HepG2 (cell line): ENCODE measurements around the gene CDCA5. TPM values are rescaled to one million over a fixed set of nuclear protein-coding genes. Genes with fewer than 3 reads are reported as not detected.

Experiments
- EP300 ChIP-seq, 3 experiments: sonication (generic) in 1 of 3; formaldehyde crosslinking in 1 of 3; IDR thresholded peaks; 2 replicates each; pipeline versions ENCODE4 v1.5.1 to v1.6.1; 2011 to 2020; ENCODE audit warnings: low read depth in 2 of 3, low read length in 2 of 3, borderline replicate concordance in 1 of 3, improper control_type of control experiment in 1 of 3, mild to moderate bottlenecking in 1 of 3, missing genetic modification reagents in 1 of 3, moderate library complexity in 1 of 3
- GATAD2A ChIP-seq: IDR thresholded peaks from 2 replicates; pipeline ENCODE4 v1.6.1; 2016
- HNF4A ChIP-seq: sonication (generic); formaldehyde crosslinking; IDR thresholded peaks from 2 replicates; pipeline ENCODE4 v1.4.0; 2020; ENCODE audit warnings: missing genetic modification reagents
- HOXA3 ChIP-seq: sonication (generic); formaldehyde crosslinking; IDR thresholded peaks from 2 replicates; pipeline ENCODE4 v1.5.0; 2020; ENCODE audit warnings: missing genetic modification reagents
- RAD51 ChIP-seq: fragments of 450-650 bp; IDR thresholded peaks from 2 replicates; pipeline ENCODE4 v1.6.1; 2016; ENCODE audit warnings: borderline replicate concordance
- RFXAP ChIP-seq: sonication (generic); formaldehyde crosslinking; IDR thresholded peaks from 2 replicates; pipeline ENCODE4 v1.4.0; 2020; ENCODE audit warnings: missing genetic modification reagents, borderline replicate concordance
- RNF2 ChIP-seq: fragments of 450-650 bp; conservative IDR thresholded peaks from 2 replicates; pipeline ENCODE4 v1.6.1; 2016; ENCODE audit warnings: low read depth
- ZFY ChIP-seq: sonication (generic); formaldehyde crosslinking; IDR thresholded peaks from 2 replicates; pipeline ENCODE4 v1.4.0; 2020; ENCODE audit warnings: missing genetic modification reagents
- ZNF652 ChIP-seq: IDR thresholded peaks from 2 replicates; pipeline ENCODE4 v1.6.1; 2016; ENCODE audit warnings: low read depth, borderline replicate concordance
- polyA plus RNA-seq, 8 experiments: library from polyadenylated mRNA; depleted of rRNA in 3 of 8; stranded (reverse) in 7 of 8; unstranded in 1 of 8; fragments of >200 nt; fragmentation: Illumina TruSeq in 4 of 8; extraction: Trizol in 4 of 8; gene quantifications; 2 replicates each; pipeline versions ENCODE4 v1.2.1 to v1.2.3, GENCODE V29; 2011 to 2016; ENCODE audit warnings: low read depth in 4 of 8, missing spikeins in 1 of 8, mixed read lengths in 1 of 8; ENCODE audit not compliant: insufficient read depth in 1 of 8
- total RNA-seq, 5 experiments: library from RNA; depleted of rRNA; stranded (reverse); fragments of >200 nt; fragmentation: Illumina TruSeq; extraction: Trizol; gene quantifications; 2 replicates each; pipeline ENCODE4 v1.2.3, GENCODE V29; 2016; ENCODE audit warnings: low read depth in 1 of 5
- TF ChIP-seq, protein P1 (sequence below): sonication (generic); formaldehyde crosslinking; IDR thresholded peaks from 2 replicates; pipeline ENCODE4 v1.5.1; 2020; ENCODE audit warnings: missing genetic modification reagents, mild to moderate bottlenecking, borderline replicate concordance
- TF ChIP-seq, protein P2 (sequence below): sonication (generic); formaldehyde crosslinking; IDR thresholded peaks from 2 replicates; pipeline ENCODE4 v1.4.0; 2020; ENCODE audit warnings: missing genetic modification reagents
- TF ChIP-seq, protein P3 (sequence below): sonication (generic); formaldehyde crosslinking; IDR thresholded peaks from 2 replicates; pipeline ENCODE4 v1.4.0; 2020; ENCODE audit warnings: missing genetic modification reagents, borderline replicate concordance
- TF ChIP-seq, protein P4 (sequence below): sonication (generic); formaldehyde crosslinking; IDR thresholded peaks from 2 replicates; pipeline ENCODE4 v1.8.1; 2023; ENCODE audit warnings: mild to moderate bottlenecking, missing genetic modification reagents, borderline replicate concordance
- TF ChIP-seq, protein P5 (sequence below): sonication (generic); formaldehyde crosslinking; IDR thresholded peaks from 2 replicates; pipeline ENCODE4 v1.5.1; 2020; ENCODE audit warnings: mild to moderate bottlenecking, missing genetic modification reagents, borderline replicate concordance

The CDCA5 gene
- total and polyA plus RNA-seq, 2 of the 13 experiments (the other 11 are each of a cell fraction or from before 2014, with no cell fraction given), result 13.5 to 50.6 TPM

DNA sequence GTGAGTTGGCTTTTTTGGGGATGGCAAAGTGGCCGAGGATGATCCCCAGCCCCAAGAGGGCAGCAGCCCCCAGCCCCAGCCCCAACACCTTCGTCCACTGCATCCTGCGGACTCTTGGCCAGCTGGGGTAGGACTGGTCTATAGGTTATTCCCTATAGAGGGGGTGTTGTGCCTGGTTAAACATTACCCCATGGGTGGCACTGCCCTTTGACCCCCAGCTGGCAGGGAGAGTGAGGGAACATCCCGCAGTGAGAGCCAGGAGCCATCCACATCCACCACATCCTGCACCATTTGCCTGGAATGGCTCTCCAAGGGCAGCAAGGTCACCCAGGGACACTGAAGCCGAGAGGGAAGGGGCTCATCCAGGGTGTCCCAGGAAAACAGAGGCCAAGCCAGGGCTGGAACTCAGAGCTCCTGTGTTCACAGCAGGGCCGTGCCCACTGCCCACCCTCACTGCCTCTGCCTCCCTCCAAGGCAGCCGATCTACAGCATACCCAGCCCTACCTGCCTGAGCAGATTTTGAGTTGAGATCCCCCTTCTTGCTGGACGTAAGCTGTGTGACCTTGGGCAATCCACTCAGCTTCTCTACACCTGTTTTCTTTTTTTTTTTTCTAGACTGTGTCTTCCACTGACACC is 25.3 kb downstream of the CDCA5 start, which contains the start of gene NAALADL1 (continued):
- TF ChIP-seq, protein P1, sequence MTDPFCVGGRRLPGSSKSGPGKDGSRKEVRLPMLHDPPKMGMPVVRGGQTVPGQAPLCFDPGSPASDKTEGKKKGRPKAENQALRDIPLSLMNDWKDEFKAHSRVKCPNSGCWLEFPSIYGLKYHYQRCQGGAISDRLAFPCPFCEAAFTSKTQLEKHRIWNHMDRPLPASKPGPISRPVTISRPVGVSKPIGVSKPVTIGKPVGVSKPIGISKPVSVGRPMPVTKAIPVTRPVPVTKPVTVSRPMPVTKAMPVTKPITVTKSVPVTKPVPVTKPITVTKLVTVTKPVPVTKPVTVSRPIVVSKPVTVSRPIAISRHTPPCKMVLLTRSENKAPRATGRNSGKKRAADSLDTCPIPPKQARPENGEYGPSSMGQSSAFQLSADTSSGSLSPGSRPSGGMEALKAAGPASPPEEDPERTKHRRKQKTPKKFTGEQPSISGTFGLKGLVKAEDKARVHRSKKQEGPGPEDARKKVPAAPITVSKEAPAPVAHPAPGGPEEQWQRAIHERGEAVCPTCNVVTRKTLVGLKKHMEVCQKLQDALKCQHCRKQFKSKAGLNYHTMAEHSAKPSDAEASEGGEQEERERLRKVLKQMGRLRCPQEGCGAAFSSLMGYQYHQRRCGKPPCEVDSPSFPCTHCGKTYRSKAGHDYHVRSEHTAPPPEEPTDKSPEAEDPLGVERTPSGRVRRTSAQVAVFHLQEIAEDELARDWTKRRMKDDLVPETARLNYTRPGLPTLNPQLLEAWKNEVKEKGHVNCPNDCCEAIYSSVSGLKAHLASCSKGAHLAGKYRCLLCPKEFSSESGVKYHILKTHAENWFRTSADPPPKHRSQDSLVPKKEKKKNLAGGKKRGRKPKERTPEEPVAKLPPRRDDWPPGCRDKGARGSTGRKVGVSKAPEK (CRISPR knock-in tag), result no peak
- TF ChIP-seq RAD51 (no peak), ZFY (CRISPR knock-in tag) (0 out of 2 replicates have a peak, but pooled peaks have one; percentile 10), GATAD2A (CRISPR knock-in tag) (peak; percentile 53; the same call in 1 of the 2 replicates), HNF4A (CRISPR knock-in tag) (peak; percentile 81), EP300 (IDR thresholded peaks at IDR 0.05; ENCODE audit: low read depth in 2 of 2, low read length in 2 of 2) (peak in 1 of 2 experiments; percentile 24; a peak in 1 of 4 replicates), EP300 (CRISPR knock-in tag; IDR thresholded peaks at IDR 0.05; ENCODE audit: borderline replicate concordance) (no peak; the same call in 1 of the 2 replicates), RFXAP (peak; percentile 7; the same call in 1 of the 2 replicates), RNF2 (no peak), HOXA3 (CRISPR knock-in tag) (peak; percentile 82), ZNF652 (CRISPR knock-in tag) (no peak)
- TF ChIP-seq, protein P2, sequence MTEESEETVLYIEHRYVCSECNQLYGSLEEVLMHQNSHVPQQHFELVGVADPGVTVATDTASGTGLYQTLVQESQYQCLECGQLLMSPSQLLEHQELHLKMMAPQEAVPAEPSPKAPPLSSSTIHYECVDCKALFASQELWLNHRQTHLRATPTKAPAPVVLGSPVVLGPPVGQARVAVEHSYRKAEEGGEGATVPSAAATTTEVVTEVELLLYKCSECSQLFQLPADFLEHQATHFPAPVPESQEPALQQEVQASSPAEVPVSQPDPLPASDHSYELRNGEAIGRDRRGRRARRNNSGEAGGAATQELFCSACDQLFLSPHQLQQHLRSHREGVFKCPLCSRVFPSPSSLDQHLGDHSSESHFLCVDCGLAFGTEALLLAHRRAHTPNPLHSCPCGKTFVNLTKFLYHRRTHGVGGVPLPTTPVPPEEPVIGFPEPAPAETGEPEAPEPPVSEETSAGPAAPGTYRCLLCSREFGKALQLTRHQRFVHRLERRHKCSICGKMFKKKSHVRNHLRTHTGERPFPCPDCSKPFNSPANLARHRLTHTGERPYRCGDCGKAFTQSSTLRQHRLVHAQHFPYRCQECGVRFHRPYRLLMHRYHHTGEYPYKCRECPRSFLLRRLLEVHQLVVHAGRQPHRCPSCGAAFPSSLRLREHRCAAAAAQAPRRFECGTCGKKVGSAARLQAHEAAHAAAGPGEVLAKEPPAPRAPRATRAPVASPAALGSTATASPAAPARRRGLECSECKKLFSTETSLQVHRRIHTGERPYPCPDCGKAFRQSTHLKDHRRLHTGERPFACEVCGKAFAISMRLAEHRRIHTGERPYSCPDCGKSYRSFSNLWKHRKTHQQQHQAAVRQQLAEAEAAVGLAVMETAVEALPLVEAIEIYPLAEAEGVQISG (CRISPR knock-in tag), result peak; percentile 30; the same call in 1 of the 2 replicates
- TF ChIP-seq, protein P3, sequence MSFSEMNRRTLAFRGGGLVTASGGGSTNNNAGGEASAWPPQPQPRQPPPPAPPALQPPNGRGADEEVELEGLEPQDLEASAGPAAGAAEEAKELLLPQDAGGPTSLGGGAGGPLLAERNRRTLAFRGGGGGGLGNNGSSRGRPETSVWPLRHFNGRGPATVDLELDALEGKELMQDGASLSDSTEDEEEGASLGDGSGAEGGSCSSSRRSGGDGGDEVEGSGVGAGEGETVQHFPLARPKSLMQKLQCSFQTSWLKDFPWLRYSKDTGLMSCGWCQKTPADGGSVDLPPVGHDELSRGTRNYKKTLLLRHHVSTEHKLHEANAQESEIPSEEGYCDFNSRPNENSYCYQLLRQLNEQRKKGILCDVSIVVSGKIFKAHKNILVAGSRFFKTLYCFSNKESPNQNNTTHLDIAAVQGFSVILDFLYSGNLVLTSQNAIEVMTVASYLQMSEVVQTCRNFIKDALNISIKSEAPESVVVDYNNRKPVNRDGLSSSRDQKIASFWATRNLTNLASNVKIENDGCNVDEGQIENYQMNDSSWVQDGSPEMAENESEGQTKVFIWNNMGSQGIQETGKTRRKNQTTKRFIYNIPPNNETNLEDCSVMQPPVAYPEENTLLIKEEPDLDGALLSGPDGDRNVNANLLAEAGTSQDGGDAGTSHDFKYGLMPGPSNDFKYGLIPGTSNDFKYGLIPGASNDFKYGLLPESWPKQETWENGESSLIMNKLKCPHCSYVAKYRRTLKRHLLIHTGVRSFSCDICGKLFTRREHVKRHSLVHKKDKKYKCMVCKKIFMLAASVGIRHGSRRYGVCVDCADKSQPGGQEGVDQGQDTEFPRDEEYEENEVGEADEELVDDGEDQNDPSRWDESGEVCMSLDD (CRISPR knock-in tag), result no peak
- TF ChIP-seq, protein P4, sequence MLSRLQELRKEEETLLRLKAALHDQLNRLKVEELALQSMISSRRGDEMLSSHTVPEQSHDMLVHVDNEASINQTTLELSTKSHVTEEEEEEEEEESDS, result no peak
- TF ChIP-seq, protein P5, sequence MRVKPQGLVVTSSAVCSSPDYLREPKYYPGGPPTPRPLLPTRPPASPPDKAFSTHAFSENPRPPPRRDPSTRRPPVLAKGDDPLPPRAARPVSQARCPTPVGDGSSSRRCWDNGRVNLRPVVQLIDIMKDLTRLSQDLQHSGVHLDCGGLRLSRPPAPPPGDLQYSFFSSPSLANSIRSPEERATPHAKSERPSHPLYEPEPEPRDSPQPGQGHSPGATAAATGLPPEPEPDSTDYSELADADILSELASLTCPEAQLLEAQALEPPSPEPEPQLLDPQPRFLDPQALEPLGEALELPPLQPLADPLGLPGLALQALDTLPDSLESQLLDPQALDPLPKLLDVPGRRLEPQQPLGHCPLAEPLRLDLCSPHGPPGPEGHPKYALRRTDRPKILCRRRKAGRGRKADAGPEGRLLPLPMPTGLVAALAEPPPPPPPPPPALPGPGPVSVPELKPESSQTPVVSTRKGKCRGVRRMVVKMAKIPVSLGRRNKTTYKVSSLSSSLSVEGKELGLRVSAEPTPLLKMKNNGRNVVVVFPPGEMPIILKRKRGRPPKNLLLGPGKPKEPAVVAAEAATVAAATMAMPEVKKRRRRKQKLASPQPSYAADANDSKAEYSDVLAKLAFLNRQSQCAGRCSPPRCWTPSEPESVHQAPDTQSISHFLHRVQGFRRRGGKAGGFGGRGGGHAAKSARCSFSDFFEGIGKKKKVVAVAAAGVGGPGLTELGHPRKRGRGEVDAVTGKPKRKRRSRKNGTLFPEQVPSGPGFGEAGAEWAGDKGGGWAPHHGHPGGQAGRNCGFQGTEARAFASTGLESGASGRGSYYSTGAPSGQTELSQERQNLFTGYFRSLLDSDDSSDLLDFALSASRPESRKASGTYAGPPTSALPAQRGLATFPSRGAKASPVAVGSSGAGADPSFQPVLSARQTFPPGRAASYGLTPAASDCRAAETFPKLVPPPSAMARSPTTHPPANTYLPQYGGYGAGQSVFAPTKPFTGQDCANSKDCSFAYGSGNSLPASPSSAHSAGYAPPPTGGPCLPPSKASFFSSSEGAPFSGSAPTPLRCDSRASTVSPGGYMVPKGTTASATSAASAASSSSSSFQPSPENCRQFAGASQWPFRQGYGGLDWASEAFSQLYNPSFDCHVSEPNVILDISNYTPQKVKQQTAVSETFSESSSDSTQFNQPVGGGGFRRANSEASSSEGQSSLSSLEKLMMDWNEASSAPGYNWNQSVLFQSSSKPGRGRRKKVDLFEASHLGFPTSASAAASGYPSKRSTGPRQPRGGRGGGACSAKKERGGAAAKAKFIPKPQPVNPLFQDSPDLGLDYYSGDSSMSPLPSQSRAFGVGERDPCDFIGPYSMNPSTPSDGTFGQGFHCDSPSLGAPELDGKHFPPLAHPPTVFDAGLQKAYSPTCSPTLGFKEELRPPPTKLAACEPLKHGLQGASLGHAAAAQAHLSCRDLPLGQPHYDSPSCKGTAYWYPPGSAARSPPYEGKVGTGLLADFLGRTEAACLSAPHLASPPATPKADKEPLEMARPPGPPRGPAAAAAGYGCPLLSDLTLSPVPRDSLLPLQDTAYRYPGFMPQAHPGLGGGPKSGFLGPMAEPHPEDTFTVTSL (CRISPR knock-in tag), result 0 out of 2 replicates have a peak, but pooled peaks have one; percentile 14
